Stimulated activated CD4-positive, alpha-beta T cell treated with anti-CD3 and anti-CD28 coated beads, Interleukin-1b, Interleukin-23, amount 100 ng/mL, for 48 hours (primary cell): ENCODE measurements around the gene GRID1.

ENCODE experiments used
- DNase-seq: peaks from one replicate; pipeline ENCODE4 v3.0.0-alpha.2; 2020

Gene GRID1

GRCh38 chr10:86368987-86369386, 2.4 kb upstream of the GRID1 start:
- no peak for DNase-seq

GRCh38 chr10:86368046-86368445, 1.5 kb upstream of the GRID1 start:
- DNase-seq, result no peak

GRCh38 chr10:86367152-86367951, 757 bp upstream of the GRID1 start:
- DNase-seq, result no peak

DNA sequence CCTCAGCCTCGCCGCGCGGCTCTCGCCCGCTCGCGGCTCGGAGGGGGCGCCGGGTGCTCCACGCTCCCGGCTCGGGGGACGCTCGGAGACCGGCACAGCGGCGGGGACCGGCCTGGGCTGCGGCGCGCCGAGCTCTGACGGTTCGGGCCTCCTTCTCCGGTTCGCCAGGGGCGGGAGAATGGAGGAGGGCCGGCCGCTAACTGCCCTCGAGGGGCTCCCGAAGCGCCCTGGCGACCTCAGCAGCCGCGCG, 232 bp upstream of the GRID1 start:
- no peak for DNase-seq

DNA sequence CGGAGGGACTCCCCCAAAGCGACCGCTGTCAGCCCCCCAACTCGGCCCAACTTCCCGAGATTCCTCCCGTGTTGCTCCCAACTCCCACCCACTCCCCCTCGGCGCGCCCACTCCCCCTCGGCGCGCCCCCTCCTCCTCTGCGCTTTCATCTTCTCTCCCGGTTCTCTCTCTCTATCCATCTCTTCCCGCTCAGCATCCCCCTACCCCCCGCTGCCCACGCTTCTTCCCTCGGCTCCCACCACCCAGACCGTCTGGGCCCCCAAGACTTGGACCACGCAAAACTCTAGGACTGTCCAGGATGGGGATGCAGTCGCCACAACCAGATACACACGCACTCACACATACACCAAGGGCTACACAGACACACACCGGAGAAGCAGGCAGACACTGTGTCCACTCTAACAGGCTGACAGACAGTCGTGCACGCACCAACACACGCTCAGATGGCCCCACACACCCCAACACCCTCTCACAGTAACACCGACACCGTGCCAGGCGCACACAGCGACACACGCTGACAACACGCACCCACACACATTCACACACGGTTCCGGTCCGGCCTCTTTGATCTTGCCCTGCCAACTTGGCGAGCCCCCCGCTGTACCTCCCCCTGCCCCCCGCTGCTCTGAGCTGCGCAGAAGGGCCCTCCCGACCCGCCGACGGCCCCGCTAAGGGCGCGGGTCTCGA, 1.1 kb downstream of the GRID1 start:
- DNase-seq, result no peak

DNA sequence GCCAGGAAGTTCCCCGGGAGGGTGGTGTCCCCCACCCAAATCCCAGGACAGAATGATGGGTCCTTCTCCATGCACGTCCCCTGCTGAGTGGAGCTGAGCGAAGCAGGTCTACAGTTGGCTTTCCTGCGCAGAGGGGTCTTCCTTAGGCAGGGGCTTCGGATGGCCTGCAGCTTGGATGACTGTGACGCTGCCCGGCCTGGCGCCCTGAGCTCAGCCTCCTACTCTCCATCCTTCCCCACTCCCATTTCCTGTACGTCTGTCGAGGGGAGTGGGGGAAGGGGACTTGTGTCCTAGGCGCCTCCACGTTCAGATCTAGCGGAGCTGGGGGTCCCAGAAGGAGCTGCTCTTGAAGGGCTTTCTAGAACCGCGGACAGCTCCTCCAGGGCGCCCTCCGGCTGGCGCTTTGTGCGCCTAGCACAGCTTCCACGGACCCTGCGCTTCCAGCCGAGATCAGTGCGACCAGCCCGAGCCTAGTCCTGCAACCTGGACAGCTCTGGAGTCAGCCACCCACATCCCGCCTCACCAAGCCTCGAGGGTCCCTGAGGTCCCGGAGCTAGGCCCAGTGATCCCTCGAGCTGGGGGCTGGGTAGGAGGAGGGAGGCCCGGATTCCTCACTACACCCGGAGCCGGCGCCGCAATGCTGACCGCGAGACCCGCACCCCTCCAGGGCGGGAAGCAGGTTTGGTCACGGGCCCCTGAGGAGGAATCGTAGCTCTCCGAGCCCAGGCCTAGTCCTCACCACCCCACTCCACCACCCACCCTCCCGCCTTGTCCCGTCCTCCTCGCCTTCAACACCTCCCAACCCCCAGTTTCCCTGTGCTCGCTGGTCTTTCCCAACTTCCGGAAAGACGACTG, 1.9 kb downstream of the GRID1 start:
- DNase-seq, result no peak

DNA sequence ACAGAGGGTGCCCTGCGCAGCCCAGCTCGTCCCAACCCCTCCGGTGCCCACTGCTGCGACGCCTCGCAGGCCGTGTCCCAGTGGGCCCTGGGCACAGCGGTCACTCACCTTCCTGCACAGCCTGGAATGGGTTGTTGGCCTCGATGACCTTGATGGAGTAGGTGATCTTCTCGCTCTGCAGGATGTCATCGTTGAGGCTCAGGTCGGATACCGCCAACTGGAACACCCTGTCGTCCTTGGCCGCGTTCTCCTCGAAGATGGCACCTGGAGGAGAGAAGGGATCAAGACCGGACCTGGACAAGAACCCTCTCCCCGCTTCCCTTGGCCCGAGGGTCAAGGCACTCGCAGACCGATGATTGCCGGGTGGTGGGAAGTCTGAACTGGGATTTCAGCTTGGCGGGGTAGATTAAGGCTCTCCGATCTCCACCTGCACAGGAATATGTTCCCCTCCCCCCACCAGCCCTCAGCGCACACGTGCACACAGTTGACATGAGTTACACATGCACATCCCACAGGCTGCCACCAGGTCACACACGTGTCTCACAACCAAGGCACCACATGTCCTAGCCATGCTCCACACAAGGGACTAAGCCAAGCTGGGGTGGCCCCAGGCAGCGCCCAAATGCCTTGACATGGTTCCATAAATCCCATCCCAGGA, 2.6 kb downstream of the GRID1 start:
- DNase-seq, result peak; percentile 19

GRCh38 chr10:86363184-86363832, 3.3 kb downstream of the GRID1 start:
- no peak for DNase-seq

- no peak for DNase-seq
Observed at GRCh38 chr10:86362586-86363183, 3.9 kb downstream of the GRID1 start.

DNA sequence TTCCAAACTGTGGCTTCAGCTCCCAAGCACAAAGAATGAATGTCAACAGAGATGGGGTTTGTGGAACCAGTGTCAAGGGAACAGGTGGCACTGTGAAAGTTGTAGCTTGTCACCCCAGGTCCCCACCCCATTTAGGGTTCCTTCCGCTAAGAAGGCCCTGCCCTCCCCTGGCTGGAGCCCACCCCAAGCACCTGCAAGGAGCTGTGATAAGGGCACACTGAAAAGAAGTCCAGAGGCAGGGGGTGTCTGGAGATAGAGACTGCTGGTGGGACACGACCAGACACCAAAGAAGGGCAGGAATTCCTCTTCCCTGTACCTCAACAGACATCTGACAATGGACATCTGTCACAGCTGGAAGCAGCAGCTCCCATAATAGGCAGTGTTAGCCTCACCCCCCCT, 4.5 kb downstream of the GRID1 start:
- DNase-seq, result no peak

DNA sequence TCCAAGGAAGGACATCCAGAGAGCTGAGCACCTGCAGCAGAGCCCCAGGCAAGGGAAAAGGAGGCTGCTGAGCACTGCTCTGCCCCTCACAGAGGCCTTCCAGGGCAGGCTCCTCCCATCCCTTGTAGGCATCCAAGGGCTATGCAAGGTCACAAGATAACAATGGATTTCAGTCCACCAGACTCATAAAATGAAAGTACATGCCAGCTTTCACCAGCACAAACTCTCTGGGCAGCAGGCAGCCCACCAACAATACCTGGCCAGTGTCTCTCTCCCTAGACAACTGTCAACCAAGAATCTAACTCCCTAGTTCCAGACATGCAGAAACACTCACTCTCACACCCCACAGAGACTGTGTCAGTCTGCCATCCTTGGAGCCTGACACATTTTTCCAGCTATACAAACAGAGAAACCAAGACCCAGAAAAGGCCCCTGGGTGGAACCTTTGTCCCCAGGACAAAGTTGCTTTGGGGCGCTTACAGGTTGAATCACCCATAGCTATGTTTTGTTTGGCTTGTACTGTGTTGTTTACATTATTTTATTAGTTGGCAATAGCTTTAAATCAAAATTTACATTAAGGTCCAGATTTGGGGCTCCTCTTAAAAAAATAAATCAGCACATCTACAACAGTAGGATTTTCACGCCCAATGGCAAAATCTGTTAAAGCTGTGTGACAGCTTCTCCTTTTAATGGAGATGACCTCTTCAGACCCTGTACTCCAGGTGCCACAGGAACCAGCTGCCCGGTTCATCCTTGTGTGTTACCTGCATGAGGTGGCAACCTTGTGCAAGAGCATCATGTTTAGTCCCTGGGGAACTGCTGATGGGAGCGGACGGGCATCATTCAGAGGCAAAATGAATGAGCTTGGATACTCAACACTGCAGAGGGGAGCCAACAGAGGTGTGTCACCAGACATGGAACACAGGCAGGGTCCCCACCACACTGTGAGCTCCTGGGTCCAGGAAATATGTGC, 5.2 kb downstream of the GRID1 start:
- no peak for DNase-seq

- DNase-seq, result no peak
Observed at GRCh38 chr10:86360657-86361056, 5.9 kb downstream of the GRID1 start.

DNA sequence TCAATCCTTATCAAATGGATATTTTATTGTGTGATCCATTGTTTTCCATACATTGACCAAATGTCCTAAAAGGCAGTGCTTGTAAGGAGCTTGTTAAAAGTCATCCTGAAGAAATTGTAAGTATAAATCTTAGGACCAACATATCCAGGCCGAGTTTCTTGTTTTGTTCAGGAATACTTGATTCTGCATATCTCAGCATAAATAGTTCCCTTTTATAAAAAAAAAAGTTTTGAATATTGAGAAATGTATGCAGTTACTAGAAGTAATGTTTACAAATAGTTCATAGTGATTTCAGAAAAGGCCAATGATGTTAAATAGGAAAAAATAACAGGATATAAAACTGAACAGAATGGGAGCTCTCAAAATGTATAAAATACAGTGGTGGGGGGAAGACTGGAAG, 6.6 kb downstream of the GRID1 start:
- no peak for DNase-seq

DNA sequence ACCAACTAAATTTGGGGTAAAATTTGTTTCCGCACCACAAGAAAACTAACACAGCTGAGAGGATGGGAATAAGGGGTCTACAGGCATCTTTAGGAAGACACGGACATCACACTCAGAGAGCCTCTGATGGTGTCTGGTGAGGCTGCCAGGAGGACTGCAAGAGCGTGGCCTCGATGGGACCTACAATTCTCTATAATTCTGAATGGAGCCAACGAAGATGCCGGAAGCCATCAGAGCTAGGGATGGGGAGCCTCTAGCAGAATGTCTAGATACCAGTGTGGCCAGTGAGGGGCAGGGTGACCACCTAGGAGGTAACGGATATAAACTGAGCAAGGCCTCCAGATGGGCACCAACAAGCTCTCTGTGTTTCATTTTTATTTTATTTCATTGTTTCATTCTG, 7.5 kb downstream of the GRID1 start:
- DNase-seq, result no peak

GRCh38 chr10:86357676-86358075, 8.9 kb downstream of the GRID1 start:
- DNase-seq, result no peak

- no peak for DNase-seq
Observed at GRCh38 chr10:86357041-86357440, 9.6 kb downstream of the GRID1 start.

- no peak for DNase-seq
Observed at GRCh38 chr10:86356296-86356695, 10.3 kb downstream of the GRID1 start.

DNA sequence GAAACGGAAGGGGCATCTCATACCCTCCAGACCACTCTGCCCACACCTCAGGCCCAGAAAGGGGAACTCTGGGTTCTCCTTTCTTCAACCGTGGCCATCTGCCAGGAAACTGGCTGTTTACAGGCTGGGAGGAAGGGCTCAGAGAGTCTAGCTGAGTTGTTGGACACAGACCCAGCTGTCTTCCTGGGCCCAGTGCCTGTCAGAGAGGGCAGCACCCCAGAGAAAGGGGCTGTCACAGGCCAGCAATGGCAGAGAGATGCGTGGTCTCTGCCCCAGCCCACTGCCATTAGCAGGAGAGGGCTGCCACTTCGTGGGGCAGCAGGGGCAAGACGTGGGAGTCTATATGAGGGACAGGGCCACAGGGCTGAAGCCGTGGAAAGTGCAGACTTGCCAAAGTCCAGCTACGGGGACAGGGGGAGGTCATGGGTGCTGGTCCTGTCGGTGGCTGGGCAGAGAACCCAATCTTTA, 11.0 kb downstream of the GRID1 start:
- DNase-seq, result no peak

- no peak for DNase-seq
Observed at GRCh38 chr10:86354761-86355540, 11.6 kb downstream of the GRID1 start.
